Glomerular endothelial cell (primary cell): ENCODE results near the gene SHTN1. TPM values are rescaled to one million over a fixed set of nuclear protein-coding genes. Genes with fewer than 3 reads are reported as not detected.

Experiments
- DNase-seq: peaks from one replicate; pipeline ENCODE4 v3.0.0-alpha.2; 2011; ENCODE audit warnings: low read depth, low spot score; ENCODE audit errors: extremely low read depth
- total RNA-seq: library from RNA; depleted of rRNA; stranded (reverse); fragments of >200 nt; gene quantifications from 2 replicates; pipeline ENCODE4 v1.2.3, GENCODE V29; 2015

Gene SHTN1
- total RNA-seq, 1 donor from 2014 or later, result 16.8 TPM

DNA sequence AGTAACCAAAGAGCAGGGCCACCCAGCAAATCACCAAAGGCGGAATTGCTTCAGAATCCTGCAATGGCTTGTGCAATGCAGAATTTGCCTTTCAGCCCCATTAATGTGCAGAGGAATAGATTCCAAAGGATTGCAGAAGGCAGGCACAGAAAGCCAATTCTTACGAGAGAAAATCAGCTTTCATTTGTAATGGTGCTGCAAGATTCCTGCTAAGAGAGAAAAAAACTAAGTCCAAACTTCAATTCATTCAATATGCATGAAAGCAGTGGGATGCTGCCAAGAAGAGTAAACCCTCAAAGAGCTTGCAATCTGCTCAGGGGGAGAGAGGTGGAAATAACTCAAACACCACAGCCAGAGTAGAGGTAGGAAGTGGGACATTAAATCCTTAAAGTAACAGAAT is 85.3 kb downstream of the SHTN1 start:
- no peak for DNase-seq

GRCh38 chr10:116919164-116919563 is 85.8 kb downstream of the SHTN1 start:
- DNase-seq, result no peak

GRCh38 chr10:116918583-116918982 is 86.4 kb downstream of the SHTN1 start:
- DNase-seq, result no peak

GRCh38 chr10:116917481-116917880 is 87.5 kb downstream of the SHTN1 start:
- DNase-seq, result no peak

- DNase-seq, result no peak
These were observed 89.6 kb downstream of the SHTN1 start for GRCh38 chr10:116915340-116915739.

DNA sequence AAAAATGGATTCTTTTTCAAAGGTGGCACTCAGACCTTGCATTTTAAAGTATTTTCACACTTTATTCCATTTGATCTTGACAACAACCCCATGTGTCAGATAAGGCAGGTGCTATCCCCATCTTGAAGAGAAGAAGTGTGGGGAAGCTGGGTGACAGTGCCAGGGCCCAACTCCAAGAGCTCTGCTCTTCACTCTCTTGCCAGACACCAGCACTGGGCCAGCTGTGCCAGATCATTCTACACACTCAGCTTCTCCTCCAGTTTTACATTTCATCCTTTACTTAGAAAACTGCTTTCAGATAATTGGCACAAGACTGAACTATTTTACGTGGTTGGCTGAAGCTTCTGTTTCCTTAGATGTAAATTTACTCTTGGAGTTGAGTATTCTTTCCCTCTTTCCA is 91.3 kb downstream of the SHTN1 start:
- no peak for DNase-seq

- DNase-seq, result no peak
These were observed 92.8 kb downstream of the SHTN1 start for GRCh38 chr10:116912162-116912561.

DNA sequence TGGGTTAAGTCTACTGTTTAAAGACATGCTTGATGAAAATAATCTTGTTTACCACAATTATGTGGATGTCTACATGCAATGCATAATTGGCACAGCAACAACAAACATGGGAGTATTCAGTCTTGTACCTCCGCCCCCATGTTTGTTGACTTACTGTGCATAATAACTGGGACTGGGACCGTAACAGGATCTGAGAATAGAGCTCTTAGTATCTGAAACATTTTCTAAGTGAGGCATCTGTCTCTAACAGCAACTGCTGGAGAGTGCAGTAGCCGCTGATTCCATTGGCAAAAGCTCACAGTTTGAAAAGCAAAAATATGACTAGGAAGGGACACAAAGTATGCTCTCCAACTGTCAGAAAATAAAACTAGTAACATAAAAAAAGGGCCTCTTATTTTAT is 94.1 kb downstream of the SHTN1 start:
- DNase-seq, result no peak

DNA sequence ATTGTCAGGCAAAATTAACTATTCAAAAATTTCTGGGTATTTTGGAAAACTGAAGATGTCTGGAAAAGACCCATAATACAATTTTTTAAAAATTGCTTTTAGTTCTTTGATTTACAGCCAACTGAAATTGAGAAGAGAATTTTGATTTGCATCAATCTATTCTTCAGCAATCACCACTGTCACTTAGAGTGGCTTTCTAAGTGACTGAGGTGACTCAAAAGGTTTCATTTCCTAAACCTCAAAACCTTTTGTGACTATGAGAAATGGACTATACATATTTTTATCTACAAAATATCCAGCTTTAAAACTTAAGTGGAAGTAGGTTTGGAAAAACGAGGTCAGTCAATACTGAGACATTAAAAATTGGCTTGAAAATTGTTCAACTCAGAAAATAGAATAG is 95.7 kb downstream of the SHTN1 start:
- DNase-seq, result no peak

- no peak for DNase-seq
These were observed 97.6 kb downstream of the SHTN1 start for GRCh38 chr10:116907245-116907987.

GRCh38 chr10:116905845-116906210 is 99.2 kb downstream of the SHTN1 start:
- no peak for DNase-seq

DNA sequence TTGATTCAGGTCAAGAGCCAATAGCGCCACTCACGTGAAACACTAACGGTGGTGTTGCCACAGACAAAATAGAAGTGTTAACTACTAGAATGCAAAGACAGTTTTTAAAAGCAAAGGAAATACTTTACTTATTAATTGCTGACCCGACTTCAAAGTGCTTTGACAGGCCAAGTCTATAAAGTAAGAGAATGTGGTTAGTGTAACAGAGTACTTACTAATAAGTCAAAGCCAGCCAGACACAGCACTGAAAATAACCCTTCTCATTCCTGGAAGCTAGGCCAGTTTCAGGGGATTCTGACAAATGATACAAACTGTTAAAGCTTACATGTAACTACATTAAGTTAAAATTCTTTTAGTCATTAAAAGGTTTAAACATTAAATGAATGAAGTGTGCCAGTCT is 105.4 kb downstream of the SHTN1 start:
- DNase-seq, result no peak

GRCh38 chr10:116893686-116894037 is 111.3 kb downstream of the SHTN1 start:
- DNase-seq, result no peak

- DNase-seq, result no peak
These were observed 111.9 kb downstream of the SHTN1 start for GRCh38 chr10:116892907-116893685.

- DNase-seq, result peak; percentile 56
These were observed 113.8 kb downstream of the SHTN1 start for GRCh38 chr10:116891208-116891607.

- DNase-seq, result no peak
These were observed 115.9 kb downstream of the SHTN1 start for GRCh38 chr10:116889066-116889465.

- DNase-seq, result peak; percentile 47
These were observed 116.5 kb downstream of the SHTN1 start for GRCh38 chr10:116888380-116889055.

DNA sequence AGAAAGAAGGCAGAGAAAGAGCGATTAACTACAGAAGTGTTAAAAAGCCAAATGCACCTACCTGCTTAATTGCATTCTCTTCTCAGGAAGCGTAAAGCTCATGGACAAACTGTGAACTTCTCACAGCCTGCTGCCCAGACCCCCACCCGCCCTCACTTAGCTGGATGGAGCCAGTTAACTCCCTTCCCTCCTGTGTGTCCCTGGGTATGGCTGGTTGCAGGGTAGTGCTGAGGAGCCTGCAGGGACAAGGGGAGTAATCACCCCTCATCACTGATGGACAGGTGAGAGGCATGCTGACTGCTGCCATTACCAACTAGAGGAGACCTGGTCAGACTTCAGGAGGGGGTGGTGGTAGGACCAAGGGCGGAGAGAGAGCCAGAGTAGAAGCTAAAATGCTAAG is 118.2 kb downstream of the SHTN1 start:
- DNase-seq, result no peak

DNA sequence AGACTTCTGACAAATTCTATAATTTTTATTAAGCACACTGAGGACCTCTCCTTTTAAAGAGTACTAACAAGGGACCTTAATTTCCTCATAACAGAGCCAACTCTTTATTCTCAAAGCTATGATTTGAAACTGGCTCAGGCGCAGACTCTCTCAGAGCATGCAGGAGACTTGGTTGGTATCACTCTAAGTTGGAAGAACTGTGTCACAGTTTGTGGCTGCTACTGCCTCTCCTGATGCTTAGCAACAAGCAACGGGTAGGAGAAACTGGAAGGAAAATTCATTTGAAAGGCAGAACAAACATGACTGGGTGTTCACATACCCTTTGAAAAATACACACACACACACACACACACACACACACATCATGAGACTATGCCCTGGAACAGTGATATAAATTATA is 122.3 kb downstream of the SHTN1 start:
- DNase-seq, result no peak

- DNase-seq, result no peak
These were observed 124.1 kb downstream of the SHTN1 start for GRCh38 chr10:116880716-116881482.

GRCh38 chr10:116879817-116880216 is 125.2 kb downstream of the SHTN1 start:
- DNase-seq, result no peak
